Neuron (in vitro differentiated cells): ENCODE results near the gene FRY.

Experiments used
- H2AFZ ChIP-seq: one replicate; pipeline ENCODE4 v1.6.1; 2013; ENCODE audit warnings: low read depth, mild to moderate bottlenecking, inconsistent platforms, low read length, moderate library complexity
- H3K27me3 ChIP-seq: one replicate; pipeline ENCODE4 v1.6.1; 2013; ENCODE audit warnings: low read length; ENCODE audit not compliant: insufficient read depth
- H3K36me3 ChIP-seq: one replicate; pipeline ENCODE4 v1.6.1; 2013; ENCODE audit warnings: low read length; ENCODE audit not compliant: insufficient read depth
- H3K4me1 ChIP-seq: one replicate; pipeline ENCODE4 v1.6.1; 2013; ENCODE audit warnings: low read length; ENCODE audit not compliant: insufficient read depth
- H3K4me3 ChIP-seq: 2 replicates; pipeline ENCODE4 v1.5.1; 2013; ENCODE audit warnings: mild to moderate bottlenecking, low read length, moderate library complexity
- H3K9me3 ChIP-seq: one replicate; pipeline ENCODE4 v1.6.1; 2013; ENCODE audit warnings: low read length

Gene FRY

GRCh38 chr13:32264407-32264806 lies 232.8 kb downstream of the FRY start:
- Histone ChIP-seq H3K4me1 (peaks cover 4% of the 10 kb centered on the region), H3K27me3 (no peaks in the 10 kb centered on the region)

GRCh38 chr13:32265726-32266125 lies 234.2 kb downstream of the FRY start:
- no peaks in the 10 kb centered on the region for H3K36me3 ChIP-seq
- peaks cover 4% of the 10 kb centered on the region for H3K4me1 ChIP-seq
- H2AFZ ChIP-seq: no peak overlapping the region
- no peaks in the 10 kb centered on the region for H3K9me3 ChIP-seq
- no peak overlapping the region for H3K4me3 ChIP-seq
- no peaks in the 10 kb centered on the region for H3K27me3 ChIP-seq

More at GRCh38 chr13:32264407-32264806, 232.8 kb downstream of the FRY start:
- Histone ChIP-seq H3K9me3 (no peaks in the 10 kb centered on the region), H3K4me3 (no peak overlapping the region), H2AFZ (no peak overlapping the region), H3K36me3 (no peaks in the 10 kb centered on the region)

GRCh38 chr13:32266130-32266529 lies 234.6 kb downstream of the FRY start:
- no peak overlapping the region for H2AFZ ChIP-seq
- H3K36me3 ChIP-seq: no peaks in the 10 kb centered on the region
- peaks cover 4% of the 10 kb centered on the region for H3K4me1 ChIP-seq
- H3K9me3 ChIP-seq: no peaks in the 10 kb centered on the region
- no peaks in the 10 kb centered on the region for H3K27me3 ChIP-seq
- H3K4me3 ChIP-seq: no peak overlapping the region

- H3K9me3 ChIP-seq: no peaks in the 10 kb centered on the region
These were observed 236.4 kb downstream of the FRY start for GRCh38 chr13:32267836-32268439.

GRCh38 chr13:32272021-32272683 lies 240.6 kb downstream of the FRY start:
- Histone ChIP-seq H3K27me3 (no peaks in the 10 kb centered on the region), H3K4me3 (no peak overlapping the region), H3K36me3 (no peaks in the 10 kb centered on the region), H2AFZ (no peak overlapping the region), H3K4me1 (no peaks in the 10 kb centered on the region), H3K9me3 (no peaks in the 10 kb centered on the region)

More at GRCh38 chr13:32267836-32268439, 236.4 kb downstream of the FRY start:
- H3K4me3 ChIP-seq: no peak overlapping the region
- H3K27me3 ChIP-seq: no peaks in the 10 kb centered on the region
- H3K36me3 ChIP-seq: no peaks in the 10 kb centered on the region
- H3K4me1 ChIP-seq: peaks cover 4% of the 10 kb centered on the region
- H2AFZ ChIP-seq: no peak overlapping the region

- H3K27me3 ChIP-seq: no peaks in the 10 kb centered on the region
- no peaks in the 10 kb centered on the region for H3K4me1 ChIP-seq
- H3K4me3 ChIP-seq: no peak overlapping the region
- no peak overlapping the region for H2AFZ ChIP-seq
- H3K36me3 ChIP-seq: no peaks in the 10 kb centered on the region
- no peaks in the 10 kb centered on the region for H3K9me3 ChIP-seq
These were observed 246.3 kb downstream of the FRY start for GRCh38 chr13:32277839-32278238.

- no peak overlapping the region for H2AFZ ChIP-seq
- no peaks in the 10 kb centered on the region for H3K9me3 ChIP-seq
- H3K4me1 ChIP-seq: no peaks in the 10 kb centered on the region
- H3K36me3 ChIP-seq: no peaks in the 10 kb centered on the region
- no peak overlapping the region for H3K4me3 ChIP-seq
- no peaks in the 10 kb centered on the region for H3K27me3 ChIP-seq
These were observed 246.9 kb downstream of the FRY start for GRCh38 chr13:32278426-32278825.

GRCh38 chr13:32281096-32281495 lies 249.5 kb downstream of the FRY start:
- Histone ChIP-seq H3K4me3 (no peak overlapping the region), H3K4me1 (peaks cover 9% of the 10 kb centered on the region), H3K9me3 (no peaks in the 10 kb centered on the region), H3K27me3 (no peaks in the 10 kb centered on the region), H2AFZ (no peak overlapping the region), H3K36me3 (no peaks in the 10 kb centered on the region)

GRCh38 chr13:32282096-32282711 lies 250.6 kb downstream of the FRY start:
- H3K27me3 ChIP-seq: no peaks in the 10 kb centered on the region
- H3K4me3 ChIP-seq: no peak overlapping the region
- H2AFZ ChIP-seq: no peak overlapping the region
- H3K36me3 ChIP-seq: no peaks in the 10 kb centered on the region
- peaks cover 9% of the 10 kb centered on the region for H3K4me1 ChIP-seq
- no peaks in the 10 kb centered on the region for H3K9me3 ChIP-seq

GRCh38 chr13:32284927-32285632 lies 253.5 kb downstream of the FRY start:
- H3K27me3 ChIP-seq: no peaks in the 10 kb centered on the region
- H3K4me1 ChIP-seq: peaks cover 14% of the 10 kb centered on the region
- no peaks in the 10 kb centered on the region for H3K9me3 ChIP-seq
- H3K36me3 ChIP-seq: no peaks in the 10 kb centered on the region
- H3K4me3 ChIP-seq: no peak overlapping the region
- H2AFZ ChIP-seq: peak overlapping the region; percentile 44

GRCh38 chr13:32285633-32285965 lies 254.0 kb downstream of the FRY start:
- Histone ChIP-seq H3K4me1 (peaks cover 14% of the 10 kb centered on the region), H3K36me3 (no peaks in the 10 kb centered on the region), H3K27me3 (no peaks in the 10 kb centered on the region), H3K9me3 (no peaks in the 10 kb centered on the region), H2AFZ (peak overlapping the region; percentile 44), H3K4me3 (no peak overlapping the region)

GRCh38 chr13:32297206-32297605 lies 265.6 kb downstream of the FRY start:
- Histone ChIP-seq H3K4me1 (no peaks in the 10 kb centered on the region), H3K4me3 (no peak overlapping the region), H3K27me3 (no peaks in the 10 kb centered on the region), H3K36me3 (no peaks in the 10 kb centered on the region), H2AFZ (no peak overlapping the region), H3K9me3 (no peaks in the 10 kb centered on the region)

GRCh38 chr13:32298695-32299094 lies 267.1 kb downstream of the FRY start:
- Histone ChIP-seq H3K36me3 (no peaks in the 10 kb centered on the region), H3K4me3 (no peak overlapping the region), H3K9me3 (no peaks in the 10 kb centered on the region), H3K4me1 (no peaks in the 10 kb centered on the region), H2AFZ (no peak overlapping the region), H3K27me3 (no peaks in the 10 kb centered on the region)
